Karpas-422 (cell line): Measurements from ENCODE around the gene LSM12. TPM values are rescaled to one million over a fixed set of nuclear protein-coding genes. Genes with fewer than 3 reads are reported as not detected.
A peak's percentile ranks its signal among the peaks of the same experiment; 100 is the strongest.

ENCODE experiments used
- DNase-seq: peaks from one replicate; pipeline ENCODE4 v3.0.0-alpha.2; 2015
- H2AFZ ChIP-seq: fragments of 200-600 bp; sonication (generic); 2 replicates; pipeline ENCODE4 v1.6.1; 2014; ENCODE audit warnings: antibody characterized with exemption, low read length, mixed read lengths
- H3K27ac ChIP-seq: fragments of 200-600 bp; sonication (generic); 2 replicates; pipeline ENCODE4 v1.5.1; 2014; ENCODE audit warnings: mild to moderate bottlenecking, low read length, moderate library complexity
- H3K27me3 ChIP-seq: fragments of 200-600 bp; sonication (generic); 2 replicates; pipeline ENCODE4 v1.6.1; 2014; ENCODE audit warnings: low read length, mixed read lengths
- H3K36me3 ChIP-seq: fragments of 200-600 bp; sonication (generic); 2 replicates; pipeline ENCODE4 v1.6.1; 2014; ENCODE audit warnings: low read length, mixed read lengths; ENCODE audit not compliant: insufficient read depth
- H3K4me1 ChIP-seq: fragments of 200-600 bp; sonication (generic); 2 replicates; pipeline ENCODE4 v1.6.1; 2014; ENCODE audit warnings: mild to moderate bottlenecking, low read length, mixed read lengths
- H3K4me2 ChIP-seq: fragments of 200-600 bp; sonication (generic); 2 replicates; pipeline ENCODE4 v1.6.1; 2014; ENCODE audit warnings: low read length, low read depth, mild to moderate bottlenecking; ENCODE audit not compliant: poor library complexity, severe bottlenecking
- H3K4me3 ChIP-seq: fragments of 200-600 bp; sonication (generic); 2 replicates; pipeline ENCODE4 v1.5.1; 2014; ENCODE audit warnings: mild to moderate bottlenecking, antibody characterized with exemption, low read length, mixed read lengths
- H3K79me2 ChIP-seq: fragments of 200-600 bp; sonication (generic); 2 replicates; pipeline ENCODE4 v1.6.1; 2014; ENCODE audit warnings: mild to moderate bottlenecking, low read length, mixed read lengths
- H3K9ac ChIP-seq: fragments of 200-600 bp; sonication (generic); 2 replicates; pipeline ENCODE4 v1.6.0; 2014; ENCODE audit warnings: low read length
- H3K9me2 ChIP-seq: fragments of 200-600 bp; sonication (generic), shearing (Covaris generic); replicated peaks from 2 replicates; pipeline ENCODE4 v1.6.0; 2014; ENCODE audit warnings: mild to moderate bottlenecking, low read length, moderate library complexity; ENCODE audit not compliant: insufficient read depth
- H3K9me3 ChIP-seq: fragments of 300-700, 200-600 bp; sonication (generic); 2 replicates; pipeline ENCODE4 v1.6.1; 2014; ENCODE audit warnings: low read length, mixed read lengths
- H4K20me1 ChIP-seq: fragments of 200-600 bp; sonication (generic); 2 replicates; pipeline ENCODE4 v1.6.1; 2014; ENCODE audit warnings: mild to moderate bottlenecking, antibody characterized with exemption, low read length, low read depth; ENCODE audit not compliant: insufficient read depth
- total RNA-seq: library from RNA; depleted of rRNA; stranded (reverse); fragments of >200 nt; shearing (Covaris generic); gene quantifications from 2 replicates; pipeline ENCODE4 v1.2.3, GENCODE V29; 2014; ENCODE audit warnings: low replicate concordance; rRNA removed

Gene LSM12
- total RNA-seq, result 43.9 and 73.1 TPM in 2 replicates

GRCh38 chr17:44066204-44066930 lies at the start of gene LSM12:
Gene LSM12 (minus strand): TSS chr17:44066671. CDS start chr17:44066587, 84 bp downstream.
- H3K27me3 ChIP-seq, result no peaks in the 10 kb centered on the region
- H3K36me3 ChIP-seq, result peaks cover 26% of the 10 kb centered on the region
- H3K4me2 ChIP-seq, result peak within 1 kb of the TSS; percentile 84
- peak within 1 kb of the TSS; percentile 80 for H3K27ac ChIP-seq
- peaks cover 29% of the 10 kb centered on the region for H3K4me1 ChIP-seq
- DNase-seq, result peak; percentile 97
- no peak within 1 kb of the TSS; the same call in 1 of the 2 replicates for H2AFZ ChIP-seq
- H3K9ac ChIP-seq, result peak within 1 kb of the TSS; percentile 90
- no peaks in the 10 kb centered on the region for H3K9me3 ChIP-seq
- peaks cover 59% of the 10 kb centered on the region for H3K79me2 ChIP-seq
- H4K20me1 ChIP-seq, result peaks cover 17% of the 10 kb centered on the region; the same call in 1 of the 2 replicates
- peak within 1 kb of the TSS; percentile 93 for H3K4me3 ChIP-seq
- no peaks in the 10 kb centered on the region for H3K9me2 ChIP-seq

- Histone ChIP-seq H3K27ac (no peak overlapping the region), H2AFZ (no peak overlapping the region), H4K20me1 (peaks cover 35% of the 10 kb centered on the region; the same call in 1 of the 2 replicates), H3K9me2 (no peaks in the 10 kb centered on the region), H3K79me2 (no peaks in the 10 kb centered on the region), H3K9ac (no peak overlapping the region), H3K4me3 (no peak overlapping the region), H3K4me2 (no peak overlapping the region), H3K4me1 (peaks cover 14% of the 10 kb centered on the region), H3K9me3 (no peaks in the 10 kb centered on the region), H3K36me3 (no peaks in the 10 kb centered on the region), H3K27me3 (no peaks in the 10 kb centered on the region)
- peak; percentile 58 for DNase-seq
These were observed 49.3 kb upstream of the LSM12 start for GRCh38 chr17:44115585-44116415.

GRCh38 chr17:44113868-44114840 lies 47.7 kb upstream of the LSM12 start:
- H3K9me2 ChIP-seq, result no peaks in the 10 kb centered on the region
- H3K4me2 ChIP-seq, result no peak overlapping the region
- no peaks in the 10 kb centered on the region for H3K36me3 ChIP-seq
- H2AFZ ChIP-seq, result no peak overlapping the region
- H3K27ac ChIP-seq, result no peak overlapping the region
- no peak overlapping the region for H3K9ac ChIP-seq
- no peaks in the 10 kb centered on the region for H3K27me3 ChIP-seq
- peaks cover 18% of the 10 kb centered on the region for H3K4me1 ChIP-seq
- DNase-seq, result no peak
- peaks cover 41% of the 10 kb centered on the region; the same call in 1 of the 2 replicates for H4K20me1 ChIP-seq
- no peak overlapping the region for H3K4me3 ChIP-seq
- no peaks in the 10 kb centered on the region for H3K9me3 ChIP-seq
- H3K79me2 ChIP-seq, result no peaks in the 10 kb centered on the region

GRCh38 chr17:44113382-44113781 lies 46.9 kb upstream of the LSM12 start:
- Histone ChIP-seq H3K9me3 (no peaks in the 10 kb centered on the region), H3K36me3 (no peaks in the 10 kb centered on the region), H3K4me3 (no peak overlapping the region), H3K27ac (no peak overlapping the region), H3K9me2 (no peaks in the 10 kb centered on the region), H3K9ac (no peak overlapping the region), H3K79me2 (no peaks in the 10 kb centered on the region), H2AFZ (no peak overlapping the region), H4K20me1 (peaks cover 38% of the 10 kb centered on the region; the same call in 1 of the 2 replicates), H3K4me1 (peaks cover 18% of the 10 kb centered on the region), H3K27me3 (no peaks in the 10 kb centered on the region), H3K4me2 (no peak overlapping the region)
- no peak for DNase-seq

- no peak overlapping the region for H3K4me2 ChIP-seq
These were observed 46.1 kb upstream of the LSM12 start for GRCh38 chr17:44112284-44113280.

GRCh38 chr17:44111777-44112176 lies 45.3 kb upstream of the LSM12 start:
- H3K36me3 ChIP-seq, result no peaks in the 10 kb centered on the region
- DNase-seq, result no peak
- H3K4me2 ChIP-seq, result peak overlapping the region; percentile 64
- peaks cover 18% of the 10 kb centered on the region for H3K4me1 ChIP-seq
- no peak overlapping the region for H2AFZ ChIP-seq
- H3K4me3 ChIP-seq, result 0 out of 2 replicates have a peak overlapping the region, but pooled peaks have one; percentile 23
- H3K9ac ChIP-seq, result no peak overlapping the region
- no peaks in the 10 kb centered on the region for H3K9me3 ChIP-seq
- H3K27ac ChIP-seq, result no peak overlapping the region
- no peaks in the 10 kb centered on the region for H3K27me3 ChIP-seq
- H4K20me1 ChIP-seq, result peaks cover 31% of the 10 kb centered on the region; the same call in 1 of the 2 replicates
- no peaks in the 10 kb centered on the region for H3K79me2 ChIP-seq
- no peaks in the 10 kb centered on the region for H3K9me2 ChIP-seq

More at GRCh38 chr17:44112284-44113280, 46.1 kb upstream of the LSM12 start:
- Histone ChIP-seq H3K36me3 (no peaks in the 10 kb centered on the region), H3K27ac (no peak overlapping the region), H3K9ac (no peak overlapping the region), H3K9me2 (no peaks in the 10 kb centered on the region), H3K9me3 (no peaks in the 10 kb centered on the region), H3K4me3 (no peak overlapping the region), H3K79me2 (no peaks in the 10 kb centered on the region), H3K4me1 (peaks cover 18% of the 10 kb centered on the region), H3K27me3 (no peaks in the 10 kb centered on the region), H4K20me1 (peaks cover 32% of the 10 kb centered on the region; the same call in 1 of the 2 replicates), H2AFZ (no peak overlapping the region)
- DNase-seq, result no peak
